GM19023 (cell line): ENCODE results near the gene MOXD1.

ENCODE experiments used
- ATAC-seq: cut with Tn5 transposase; IDR thresholded peaks from one replicate; pipeline ENCODE4 v1.9.1; 2021; ENCODE audit warnings: mild to moderate bottlenecking, moderate library complexity; ENCODE audit not compliant: unreplicated experiment

The MOXD1 gene

GRCh38 chr6:132400555-132400882 lies 756 bp downstream of the MOXD1 start:
- no peak for ATAC-seq

- ATAC-seq: no peak
Observed at GRCh38 chr6:132399376-132400074, 1.8 kb downstream of the MOXD1 start.

DNA sequence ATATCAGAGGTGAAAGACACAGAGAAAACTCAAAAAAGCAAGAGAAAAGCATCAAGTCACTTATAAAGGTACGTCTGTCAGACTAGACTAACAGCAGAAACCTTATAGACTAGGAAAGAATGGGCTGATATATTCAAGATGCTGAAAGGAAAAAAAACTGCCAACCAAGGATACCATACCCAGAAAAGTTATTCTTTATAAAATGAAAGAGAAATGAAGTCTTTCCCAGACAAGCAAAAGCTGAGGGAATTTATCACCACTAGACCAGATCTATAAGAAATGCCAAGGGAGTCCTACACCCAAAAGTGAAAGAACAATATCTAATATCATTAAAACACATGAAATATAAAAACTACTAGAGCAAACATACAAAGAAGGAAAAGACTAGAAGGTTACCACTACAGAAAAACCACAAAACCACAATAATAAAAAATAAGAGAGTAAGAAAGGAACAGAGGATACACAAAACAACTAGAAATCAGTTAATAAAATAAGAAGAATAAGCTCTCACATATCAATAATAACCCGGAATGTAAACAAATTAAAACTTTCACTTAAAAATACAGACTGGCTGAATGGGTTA lies 6.2 kb downstream of the MOXD1 start:
- ATAC-seq: no peak

DNA sequence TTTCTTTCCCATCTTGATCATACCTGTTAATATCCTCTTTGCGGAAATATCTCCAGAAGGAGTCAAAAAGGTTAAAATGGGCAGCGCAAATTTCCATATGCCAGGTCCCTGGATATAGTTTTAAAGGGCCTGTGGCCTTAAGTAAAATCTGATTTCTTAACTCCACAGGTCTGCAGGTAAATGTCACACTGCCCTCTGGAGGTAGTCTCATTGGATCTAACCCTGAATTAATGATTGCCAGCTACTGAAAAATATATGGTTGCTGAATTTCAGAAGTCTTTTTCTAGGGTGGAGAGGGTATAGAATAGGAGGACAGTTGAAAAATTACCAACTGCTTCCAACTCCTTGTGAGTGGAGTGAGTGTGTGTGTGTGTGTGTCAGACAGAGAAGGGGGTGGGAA lies 8.5 kb downstream of the MOXD1 start:
- ATAC-seq: no peak

DNA sequence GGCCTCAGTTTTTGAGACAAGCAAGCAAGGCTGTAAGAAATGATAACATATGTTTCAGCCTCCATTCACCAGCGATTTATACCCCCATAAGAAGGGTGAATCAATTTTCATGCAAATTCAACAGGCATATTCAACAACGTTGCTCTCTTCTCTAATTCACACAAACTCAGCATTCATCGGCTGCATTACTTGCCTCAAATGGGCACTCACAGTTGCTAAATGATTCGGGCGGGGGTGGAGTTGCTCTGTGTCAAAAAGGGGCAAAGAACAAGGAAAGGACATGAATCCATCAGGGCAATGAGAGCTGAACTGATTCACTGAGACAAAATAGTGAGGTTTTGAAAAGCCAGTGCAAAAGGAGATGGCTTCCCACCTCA lies 9.0 kb downstream of the MOXD1 start:
- no peak for ATAC-seq

GRCh38 chr6:132391391-132392269 lies 9.6 kb downstream of the MOXD1 start:
- no peak for ATAC-seq

DNA sequence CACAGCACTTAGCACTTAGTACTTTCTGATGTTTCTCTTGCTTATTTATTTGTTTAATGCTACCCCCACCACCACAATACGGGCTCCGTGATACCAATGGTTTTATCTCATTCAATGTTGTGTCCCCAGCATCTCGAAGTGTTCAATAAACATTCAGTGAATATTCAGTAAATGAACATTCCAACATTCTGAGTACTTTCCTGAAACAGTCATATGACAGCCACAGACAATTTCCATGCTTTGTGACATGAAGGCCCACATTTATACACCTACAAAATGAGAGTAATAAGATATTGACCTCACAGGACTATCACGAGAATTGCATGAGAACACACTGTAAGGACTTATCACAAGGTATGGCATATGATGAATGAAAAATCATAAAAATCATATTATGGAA lies 10.8 kb downstream of the MOXD1 start:
- ATAC-seq: no peak

DNA sequence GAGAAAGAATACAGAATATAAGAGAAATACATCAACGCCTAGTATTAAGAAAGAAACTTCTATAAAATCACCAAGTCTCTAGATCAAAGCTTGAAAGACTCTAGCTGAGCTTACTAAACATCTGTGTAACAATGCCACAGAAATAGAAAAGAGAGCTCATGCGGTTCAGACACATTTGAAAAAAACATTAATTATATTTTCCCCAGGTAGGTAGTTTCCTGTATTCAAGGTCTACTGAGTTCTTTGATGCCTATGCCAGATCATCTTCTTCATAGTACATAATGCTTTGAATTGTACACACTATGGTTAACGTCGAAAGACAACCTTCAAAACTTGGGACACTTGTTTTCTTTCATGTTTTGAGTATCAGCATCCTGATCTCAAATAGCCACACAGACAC lies 11.3 kb downstream of the MOXD1 start:
- no peak for ATAC-seq

GRCh38 chr6:132388291-132388690 lies 13.0 kb downstream of the MOXD1 start:
- no peak for ATAC-seq

DNA sequence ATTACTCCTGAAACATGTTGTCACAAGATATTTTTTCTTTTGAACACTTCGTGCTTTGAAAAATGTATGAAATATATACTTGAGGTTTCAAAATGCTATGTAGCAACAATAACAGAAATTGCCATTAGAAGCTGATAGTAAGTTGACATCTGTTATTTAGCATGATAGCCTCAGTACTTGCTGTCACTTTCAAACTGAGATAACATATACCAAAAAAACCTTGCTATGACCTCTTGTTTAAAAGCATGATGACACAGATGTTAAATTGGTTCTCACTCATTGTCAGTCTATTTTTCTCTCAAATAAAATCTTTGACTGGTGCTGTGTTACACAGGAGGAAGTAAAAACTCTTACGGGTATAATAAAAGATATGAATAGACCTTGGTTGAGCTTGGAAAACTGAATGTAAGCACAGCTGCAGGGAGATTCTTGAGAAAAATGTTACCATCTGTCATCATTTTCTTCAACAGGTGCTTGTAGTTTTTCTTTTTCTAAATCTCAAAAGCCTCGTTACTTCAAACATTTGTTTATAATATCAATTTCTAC lies 18.6 kb downstream of the MOXD1 start:
- no peak for ATAC-seq

- ATAC-seq: no peak
Observed at GRCh38 chr6:132381381-132381780, 19.9 kb downstream of the MOXD1 start.

GRCh38 chr6:132380358-132381029 lies 20.8 kb downstream of the MOXD1 start:
- no peak for ATAC-seq

GRCh38 chr6:132369526-132369925 lies 31.7 kb downstream of the MOXD1 start:
- ATAC-seq: no peak

DNA sequence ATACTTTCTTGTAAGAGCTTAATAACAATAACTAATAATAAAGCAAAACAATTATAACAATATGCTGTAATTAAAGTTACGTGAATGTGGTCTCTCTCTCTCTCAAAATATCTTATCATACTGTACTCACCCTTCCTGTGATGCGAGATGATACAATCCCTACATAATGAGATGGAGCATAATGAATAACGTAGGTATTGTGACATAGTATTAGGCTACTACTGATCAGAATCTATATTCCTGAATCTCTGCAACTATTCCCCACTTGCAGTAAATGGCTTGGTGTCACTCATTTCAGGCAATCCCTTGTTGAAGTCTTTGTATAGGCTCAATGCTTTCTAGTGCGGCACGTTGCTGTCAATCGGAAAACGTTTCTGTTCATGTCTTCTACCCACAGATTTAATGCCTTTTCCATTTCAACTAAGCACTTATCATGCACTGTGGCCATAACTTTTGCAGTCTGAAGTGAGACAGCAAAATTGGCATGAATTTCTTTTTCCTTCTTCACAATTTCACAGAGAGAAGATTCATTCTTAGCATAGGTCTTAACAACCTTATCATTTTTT lies 32.3 kb downstream of the MOXD1 start:
- no peak for ATAC-seq

DNA sequence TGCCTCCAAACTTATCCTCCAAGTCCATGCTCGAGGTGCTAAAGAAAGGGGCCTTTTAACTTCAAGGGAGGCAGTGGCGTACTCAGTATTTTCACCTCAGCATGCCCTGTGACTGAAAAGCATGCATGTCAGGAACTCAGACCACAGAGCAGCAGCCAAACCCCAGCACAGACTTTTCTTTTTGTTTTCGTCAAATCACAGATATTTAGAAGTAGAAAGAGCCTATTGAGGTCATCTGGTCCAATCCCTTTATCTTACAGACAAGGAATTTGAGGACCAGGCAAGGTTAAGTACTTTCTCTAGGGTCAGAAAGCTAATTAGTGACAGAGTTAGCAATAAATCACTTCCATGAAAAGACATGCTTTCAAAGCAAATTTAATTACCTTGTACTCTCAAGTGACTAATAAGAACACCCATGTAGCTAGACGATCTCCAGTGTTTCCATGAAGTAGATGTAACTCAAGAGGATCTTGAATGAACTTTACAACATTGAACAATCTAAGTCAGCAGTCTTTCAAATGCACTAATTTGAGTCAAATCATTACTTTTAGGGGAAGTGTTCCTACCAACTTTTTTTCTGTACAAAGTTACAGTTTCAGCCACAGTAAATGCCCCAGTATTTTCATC lies 35.9 kb downstream of the MOXD1 start:
- peak; percentile 94 for ATAC-seq

GRCh38 chr6:132364306-132365074 lies 36.8 kb downstream of the MOXD1 start:
- ATAC-seq: no peak

DNA sequence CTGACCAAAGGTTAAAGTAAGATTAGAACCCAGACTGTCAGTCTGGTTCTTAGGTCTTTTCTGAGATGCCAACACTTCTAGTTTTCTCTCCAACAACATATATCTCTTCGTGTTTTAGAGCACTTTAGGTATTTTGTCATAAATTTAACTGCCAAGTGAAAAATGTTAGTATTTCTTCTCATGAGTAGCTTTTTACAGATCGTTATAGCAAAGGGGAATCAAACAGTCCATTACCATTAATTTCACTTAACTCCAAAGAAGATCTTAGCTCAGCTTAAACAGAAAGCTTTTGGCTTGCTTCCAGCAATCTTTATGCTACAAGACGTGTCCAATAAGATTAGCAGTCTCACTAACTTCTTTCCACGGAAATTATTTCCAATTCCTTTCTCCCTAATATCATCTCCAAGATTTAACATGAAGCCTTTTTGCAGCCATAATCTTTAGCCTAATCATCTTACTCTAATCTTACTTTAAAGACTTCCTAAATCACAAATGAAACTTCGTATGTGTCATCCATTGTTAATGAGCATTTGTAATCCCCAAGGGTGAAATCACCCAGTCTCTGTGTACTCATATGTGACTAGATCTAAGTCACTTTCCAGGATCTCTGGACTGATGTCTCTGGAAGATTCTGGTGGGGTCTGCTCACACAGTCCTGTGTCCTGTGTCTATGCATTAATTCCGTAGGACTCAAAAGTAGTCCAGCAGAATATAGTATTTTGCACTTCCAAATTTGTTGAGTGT lies 38.7 kb downstream of the MOXD1 start:
- ATAC-seq: no peak

GRCh38 chr6:132361101-132361500 lies 40.2 kb downstream of the MOXD1 start:
- ATAC-seq: no peak

GRCh38 chr6:132359886-132360285 lies 41.4 kb downstream of the MOXD1 start:
- ATAC-seq: no peak
